Endothelial cell of umbilical vein (primary cell): Measurements from ENCODE around the gene TSPOAP1. TPM values are rescaled to one million over a fixed set of nuclear protein-coding genes. Genes with fewer than 3 reads are reported as not detected.

Source experiments
- BruUV-seq: library from RNA; stranded (reverse); fragments of 400-500 nt; replicated peaks from 2 replicates; lab custom pipeline; 2021; lab: Mats Ljungman, UMichigan
- CTCF ChIA-PET: fragments of 300-600, 350-600 bp; sonication (Branson Sonifier 250); formaldehyde crosslinking; loops from one replicate; lab custom pipeline; 2021; ENCODE audit warnings: antibody characterized with exemption, inconsistent platforms; lab: Charles Lee
- POLR2A ChIA-PET: fragments of 300-600, 350-600 bp; sonication (Branson Sonifier 250); formaldehyde crosslinking; loops from one replicate; lab custom pipeline; 2021; ENCODE audit warnings: antibody characterized with exemption, inconsistent platforms; lab: Charles Lee
- DNase-seq: peaks from one replicate; pipeline ENCODE4 v3.0.0-alpha.2; 2011; ENCODE audit warnings: low read depth, low spot score
- FAIRE-seq: peaks from 2 replicates; lab custom pipeline; 2011; peaks lifted over from hg19 to GRCh38; lab: Jason Lieb, UNC
- H2AFZ ChIP-seq: 2 replicates; pipeline ENCODE4 v1.6.0; 2012; ENCODE audit warnings: low read depth, low read length, control low read depth, inconsistent platforms
- H3K27ac ChIP-seq: 2 replicates; pipeline ENCODE4 v1.5.1; 2011; ENCODE audit warnings: low read depth, mild to moderate bottlenecking, control low read depth, low read length, moderate library complexity; ENCODE audit not compliant: insufficient read depth
- H3K27me3 ChIP-seq, 2 experiments: 2 replicates each; pipeline versions ENCODE4 v1.6.0 to v1.6.1; 2011; ENCODE audit warnings: low read length in 2 of 2, mixed read lengths in 1 of 2; ENCODE audit not compliant: control insufficient read depth in 2 of 2, insufficient read depth in 2 of 2
- H3K36me3 ChIP-seq, 2 experiments: 2 replicates in 1 of 2; 3 replicates in 1 of 2; pipeline ENCODE4 v1.5.1; 2011; ENCODE audit warnings: low read length in 2 of 2, mild to moderate bottlenecking in 1 of 2, moderate library complexity in 1 of 2; ENCODE audit not compliant: control insufficient read depth in 2 of 2, insufficient read depth in 2 of 2; ENCODE audit errors: extremely low read depth in 1 of 2
- H3K4me1 ChIP-seq: 3 replicates; pipeline ENCODE4 v1.5.1; 2011; ENCODE audit warnings: mild to moderate bottlenecking, low read length; ENCODE audit not compliant: control insufficient read depth, insufficient read depth; ENCODE audit errors: extremely low read depth
- H3K4me2 ChIP-seq: 2 replicates; pipeline ENCODE4 v1.6.1; 2011; ENCODE audit warnings: low read length, control low read depth, mixed read lengths; ENCODE audit not compliant: insufficient read depth
- H3K4me3 ChIP-seq, 3 experiments: fragments of 200-600 bp in 1 of 3; sonication (generic), shearing (Covaris generic) in 1 of 3; replicated peaks in 1 of 3; 2 replicates each; pipeline ENCODE4 v1.5.1; 2011 to 2016; ENCODE audit warnings: control low read depth in 3 of 3, low read length in 3 of 3, mild to moderate bottlenecking in 2 of 3, inconsistent platforms in 1 of 3, low read depth in 1 of 3, moderate library complexity in 1 of 3; ENCODE audit not compliant: insufficient read depth in 1 of 3
- H3K79me2 ChIP-seq: 2 replicates; pipeline ENCODE4 v1.6.0; 2012; ENCODE audit warnings: low read length, inconsistent platforms; ENCODE audit not compliant: control insufficient read depth, insufficient read depth
- H3K9ac ChIP-seq: replicated peaks from 2 replicates; pipeline ENCODE3; 2011; ENCODE audit warnings: low read length, control low read depth; ENCODE audit not compliant: insufficient read depth; ENCODE audit errors: extremely low read depth
- H3K9me1 ChIP-seq: replicated peaks from 3 replicates; pipeline ENCODE4 v1.6.0; 2011; ENCODE audit warnings: mild to moderate bottlenecking, low read length; ENCODE audit not compliant: control insufficient read depth, insufficient read depth; ENCODE audit errors: extremely low read depth
- H3K9me3 ChIP-seq: replicated peaks from 2 replicates; pipeline ENCODE4 v1.5.1; 2012; ENCODE audit warnings: low read length, inconsistent platforms; ENCODE audit not compliant: control insufficient read depth, insufficient read depth
- H4K20me1 ChIP-seq: replicated peaks from 2 replicates; pipeline ENCODE3; 2011; ENCODE audit warnings: mild to moderate bottlenecking, low read length; ENCODE audit not compliant: control insufficient read depth, insufficient read depth; ENCODE audit errors: extremely low read depth
- EZH2 ChIP-seq: IDR thresholded peaks from 2 replicates; pipeline ENCODE4 v1.6.1; 2012; ENCODE audit warnings: borderline replicate concordance, low read depth, mild to moderate bottlenecking, moderate library complexity, low read length, inconsistent platforms; ENCODE audit not compliant: severe bottlenecking
- FOS ChIP-seq: IDR thresholded peaks from 2 replicates; pipeline ENCODE4 v1.6.1; 2011; ENCODE audit warnings: mild to moderate bottlenecking, low read length, moderate library complexity, borderline replicate concordance; ENCODE audit not compliant: insufficient read depth
- GATA2 ChIP-seq: IDR thresholded peaks from 2 replicates; pipeline ENCODE4 v1.7.0; 2011; ENCODE audit warnings: low read depth, mild to moderate bottlenecking, moderate library complexity, mixed read lengths, low read length; ENCODE audit not compliant: insufficient read length, insufficient read depth
- JUN ChIP-seq: IDR thresholded peaks from 2 replicates; pipeline ENCODE4 v1.6.1; 2011; ENCODE audit warnings: borderline replicate concordance, low read depth; ENCODE audit not compliant: insufficient read length, insufficient read depth
- MYC ChIP-seq: IDR thresholded peaks from one replicate; pipeline ENCODE4 v1.6.1; 2011; ENCODE audit warnings: mild to moderate bottlenecking, low read depth, low read length
- POLR2A ChIP-seq: IDR thresholded peaks from 2 replicates; pipeline ENCODE4 v1.6.1; 2012; ENCODE audit warnings: low read depth, mild to moderate bottlenecking, control low read depth, low read length
- POLR2AphosphoS5 ChIP-seq: IDR thresholded peaks from 2 replicates; pipeline ENCODE4 v1.6.1; 2012; ENCODE audit warnings: low read depth, mild to moderate bottlenecking, control low read depth, low read length, moderate library complexity; ENCODE audit not compliant: insufficient read depth
- dilution Hi-C: fragments of 300-500 bp; cut with MboI; formaldehyde crosslinking; loops from one replicate; pipeline ENCODE4 v1.15.0; 2019; ENCODE audit warnings: low sequenced_read_pairs; ENCODE audit not compliant: extremely low pct_ligation_motif_present
- intact Hi-C: fragments of 100-400 bp; cut with micrococcal nuclease; formaldehyde crosslinking; loops from one replicate; pipeline ENCODE4 v1.10.0; 2022
- polyA plus RNA-seq, 4 experiments: library from polyadenylated mRNA; depleted of rRNA in 3 of 4; stranded (reverse) in 3 of 4; unstranded in 1 of 4; fragments of >200 nt; gene quantifications; 2 replicates each; pipeline versions ENCODE4 v1.2.1 to v1.2.3, GENCODE V29; 2011 to 2012; ENCODE audit warnings: missing spikeins in 1 of 4
- total RNA-seq: library from RNA; stranded (reverse); gene quantifications from 2 replicates; pipeline ENCODE4 v1.2.3, GENCODE V29; 2021
- TF ChIP-seq, protein P1 (sequence below), 2 donors: IDR thresholded peaks; 1 replicate in 1 of 2; 2 replicates in 1 of 2; pipeline ENCODE4 v1.5.1; 2011; ENCODE audit warnings: low read length in 2 of 2, mild to moderate bottlenecking in 2 of 2, moderate library complexity in 2 of 2, control low read depth in 1 of 2, inconsistent platforms in 1 of 2, low read depth in 1 of 2; ENCODE audit not compliant: insufficient read depth in 1 of 2; ENCODE audit errors: extremely low read depth in 1 of 2
- TF ChIP-seq, protein P2 (sequence below): IDR thresholded peaks from 2 replicates; pipeline ENCODE4 v1.6.1; 2011; ENCODE audit not compliant: insufficient read depth, insufficient read length

TSPOAP1 gene
- total and polyA plus RNA-seq, 2 donors (not counting 3 experiments of a cell fraction or from before 2014, with no cell fraction given): not detected

DNA sequence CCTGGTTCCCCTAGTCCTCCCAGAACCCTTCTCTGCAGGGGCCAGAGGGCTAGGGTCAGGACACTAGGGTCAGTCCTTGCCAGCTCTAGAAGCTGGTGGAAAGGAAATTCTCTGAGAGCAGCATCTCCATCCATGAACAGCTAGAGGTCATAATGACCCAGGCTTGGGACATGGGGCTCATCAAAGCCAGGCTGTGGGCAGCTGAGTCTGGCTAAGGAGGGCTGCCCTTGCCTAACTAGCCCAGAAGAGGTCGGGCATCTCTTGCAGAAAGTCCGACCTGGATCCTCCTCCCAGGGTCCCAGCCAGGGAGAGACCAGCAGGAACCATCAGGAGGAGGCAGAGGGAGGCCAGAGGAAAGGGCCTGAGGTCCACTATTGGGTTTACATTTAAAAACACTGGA lies 52.2 kb downstream of the TSPOAP1 start:
- Histone ChIP-seq H3K4me3 (no peak overlapping the region), H3K9me3 (no peaks in the 10 kb centered on the region), H3K27me3 (peaks cover 2 to 8% of the 10 kb centered on the region in 2 experiments), H3K36me3 (no peaks in the 10 kb centered on the region), H4K20me1 (no peaks in the 10 kb centered on the region), H3K27ac (no peak overlapping the region), H3K9ac (no peak overlapping the region), H3K4me1 (no peaks in the 10 kb centered on the region), H3K4me2 (no peak overlapping the region), H3K79me2 (no peaks in the 10 kb centered on the region), H3K9me1 (no peaks in the 10 kb centered on the region), H2AFZ (no peak overlapping the region)
- ChIA-PET POLR2A (no interaction called here), CTCF (interaction anchor here (1.2 to 1.6 kb wide), 2 partner anchors 10 to 21 kb away, joined by 4 to 5 read pairs; no protein-coding TSS in a partner anchor)
- no TSS peak for BruUV-seq
- no peak for FAIRE-seq
- dilution Hi-C loops (no loop called here), intact Hi-C loops (no loop called here)
- no peak for DNase-seq
- TF ChIP-seq, protein P1, sequence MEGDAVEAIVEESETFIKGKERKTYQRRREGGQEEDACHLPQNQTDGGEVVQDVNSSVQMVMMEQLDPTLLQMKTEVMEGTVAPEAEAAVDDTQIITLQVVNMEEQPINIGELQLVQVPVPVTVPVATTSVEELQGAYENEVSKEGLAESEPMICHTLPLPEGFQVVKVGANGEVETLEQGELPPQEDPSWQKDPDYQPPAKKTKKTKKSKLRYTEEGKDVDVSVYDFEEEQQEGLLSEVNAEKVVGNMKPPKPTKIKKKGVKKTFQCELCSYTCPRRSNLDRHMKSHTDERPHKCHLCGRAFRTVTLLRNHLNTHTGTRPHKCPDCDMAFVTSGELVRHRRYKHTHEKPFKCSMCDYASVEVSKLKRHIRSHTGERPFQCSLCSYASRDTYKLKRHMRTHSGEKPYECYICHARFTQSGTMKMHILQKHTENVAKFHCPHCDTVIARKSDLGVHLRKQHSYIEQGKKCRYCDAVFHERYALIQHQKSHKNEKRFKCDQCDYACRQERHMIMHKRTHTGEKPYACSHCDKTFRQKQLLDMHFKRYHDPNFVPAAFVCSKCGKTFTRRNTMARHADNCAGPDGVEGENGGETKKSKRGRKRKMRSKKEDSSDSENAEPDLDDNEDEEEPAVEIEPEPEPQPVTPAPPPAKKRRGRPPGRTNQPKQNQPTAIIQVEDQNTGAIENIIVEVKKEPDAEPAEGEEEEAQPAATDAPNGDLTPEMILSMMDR (IDR thresholded peaks at IDR 0.05; ENCODE audit: extremely low read depth in 1 of 2, insufficient read depth in 1 of 2, low read depth in 1 of 2, low read length in 2 of 2): no peak
- TF ChIP-seq POLR2AphosphoS5: no peak
- no peak for TF ChIP-seq POLR2A
- TF ChIP-seq MYC: no peak
- TF ChIP-seq EZH2: no peak
- TF ChIP-seq FOS: no peak
- no peak for TF ChIP-seq JUN
- TF ChIP-seq, protein P2, sequence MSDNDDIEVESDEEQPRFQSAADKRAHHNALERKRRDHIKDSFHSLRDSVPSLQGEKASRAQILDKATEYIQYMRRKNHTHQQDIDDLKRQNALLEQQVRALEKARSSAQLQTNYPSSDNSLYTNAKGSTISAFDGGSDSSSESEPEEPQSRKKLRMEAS: no peak
- no peak for TF ChIP-seq GATA2
